K562 (cell line): ENCODE results near the gene KRTAP15-1. TPM values are rescaled to one million over a fixed set of nuclear protein-coding genes. Genes with fewer than 3 reads are reported as not detected.

Experiments
- ATAC-seq: fragments of 200-7000 bp; cut with Tn5 transposase; 3 replicates; pipeline ENCODE4 v1.9.1; 2020; ENCODE audit warnings: moderate library complexity
- BruUV-seq: library from RNA; stranded (reverse); fragments of 400-500 nt; replicated peaks from 2 replicates; lab custom pipeline; 2021; lab: Mats Ljungman, UMichigan
- CTCF ChIA-PET: fragments of 300-600 bp; formaldehyde crosslinking; extraction: SDS; loops from one replicate; lab custom pipeline; 2021; ENCODE audit warnings: low intra/inter-chr PET ratio; lab: Yijun Ruan, JAX
- POLR2A ChIA-PET: fragments of 300-600, 350-650 bp; sonication (Branson Sonifier 250); formaldehyde crosslinking; extraction: SDS; loops from one replicate; lab custom pipeline; 2021; ENCODE audit warnings: antibody characterized with exemption, inconsistent platforms; lab: Yijun Ruan, JAX
- DNase-seq, 4 experiments: peaks; one replicate each; pipeline versions ENCODE4 v3.0.0 to v3.0.0-alpha.2; 2011 to 2018; ENCODE audit warnings: low spot score in 3 of 4, mixed read lengths in 3 of 4; ENCODE audit errors: extremely low read depth in 1 of 4
- FAIRE-seq: peaks from 2 replicates; lab custom pipeline; 2011; peaks lifted over from hg19 to GRCh38; lab: Jason Lieb, UNC
- H2AFZ ChIP-seq: 2 replicates; pipeline ENCODE4 v1.6.0; 2011; ENCODE audit warnings: low read depth, low read length, control low read depth, inconsistent platforms
- H3K27ac ChIP-seq: fragments of 200-600 bp; 3 replicates; pipeline ENCODE4 v1.8.0; 2011; ENCODE audit warnings: low read depth, mild to moderate bottlenecking, control low read depth, inconsistent platforms, low read length, moderate library complexity, mixed read lengths; ENCODE audit errors: extremely low read depth
- H3K27me3 ChIP-seq, 2 experiments: fragments of 300-600 bp in 1 of 2; 2 replicates in 1 of 2; 3 replicates in 1 of 2; pipeline versions ENCODE4 v1.6.0 to v1.8.0; 2011; ENCODE audit warnings: inconsistent platforms in 2 of 2, low read length in 2 of 2, mild to moderate bottlenecking in 1 of 2, mixed read lengths in 1 of 2, moderate library complexity in 1 of 2; ENCODE audit not compliant: control insufficient read depth in 2 of 2, insufficient read depth in 2 of 2
- H3K36me3 ChIP-seq: fragments of 300-600 bp; 3 replicates; pipeline ENCODE4 v1.8.0; 2011; ENCODE audit warnings: mild to moderate bottlenecking, low read length, inconsistent platforms; ENCODE audit not compliant: control insufficient read depth, insufficient read depth
- H3K4me1 ChIP-seq, 2 experiments: fragments of 200-600 bp in 1 of 2; replicated peaks in 1 of 2; 2 replicates in 1 of 2; 3 replicates in 1 of 2; pipeline versions ENCODE4 v1.5.1 to v1.8.0; 2011; ENCODE audit warnings: inconsistent platforms in 2 of 2, low read length in 2 of 2, mild to moderate bottlenecking in 1 of 2, mixed read lengths in 1 of 2, moderate library complexity in 1 of 2; ENCODE audit not compliant: control insufficient read depth in 2 of 2, insufficient read depth in 2 of 2
- H3K4me2 ChIP-seq: 2 replicates; pipeline ENCODE4 v1.6.1; 2011; ENCODE audit warnings: low read length, control low read depth, inconsistent platforms, mixed read lengths; ENCODE audit not compliant: insufficient read depth
- H3K4me3 ChIP-seq: fragments of 200-600 bp; sonication (generic), shearing (Covaris generic); 2 replicates; pipeline ENCODE4 v1.5.1; 2016; ENCODE audit warnings: control low read depth, inconsistent platforms
- H3K79me2 ChIP-seq: fragments of 200-600 bp; 3 replicates; pipeline ENCODE4 v1.8.0; 2011; ENCODE audit warnings: low read length, inconsistent platforms; ENCODE audit not compliant: control insufficient read depth, insufficient read depth
- H3K9ac ChIP-seq, 2 experiments: 2 replicates each; pipeline versions ENCODE4 v1.6.0 to v1.6.1; 2011; ENCODE audit warnings: low read depth in 2 of 2, low read length in 2 of 2, control low read depth in 1 of 2, inconsistent platforms in 1 of 2, mild to moderate bottlenecking in 1 of 2, mixed read lengths in 1 of 2; ENCODE audit not compliant: insufficient read depth in 1 of 2
- H3K9me1 ChIP-seq: one replicate; pipeline ENCODE4 v1.6.0; 2011; ENCODE audit warnings: inconsistent platforms, mild to moderate bottlenecking, low read length, moderate library complexity; ENCODE audit not compliant: control insufficient read depth, insufficient read depth
- H3K9me3 ChIP-seq: replicated peaks from 2 replicates; pipeline ENCODE4 v1.5.1; 2011; ENCODE audit warnings: low read depth, low read length, inconsistent platforms; ENCODE audit not compliant: control insufficient read depth, insufficient read depth
- H4K20me1 ChIP-seq: replicated peaks from 2 replicates; pipeline ENCODE4 v1.6.1; 2011; ENCODE audit warnings: low read length, inconsistent platforms, mixed read lengths; ENCODE audit not compliant: control insufficient read depth, insufficient read depth
- ASH1L ChIP-seq: fragments of 450-650 bp; IDR thresholded peaks from 2 replicates; pipeline ENCODE4 v1.6.1; 2018; ENCODE audit warnings: borderline replicate concordance, mild to moderate bottlenecking, low read depth; ENCODE audit not compliant: partially characterized antibody
- ATF2 ChIP-seq: sonication (generic); formaldehyde crosslinking; IDR thresholded peaks from 2 replicates; pipeline ENCODE4 v1.8.1; 2022; ENCODE audit warnings: missing genetic modification reagents
- C11orf30 ChIP-seq: fragments of 450-650 bp; IDR thresholded peaks from 2 replicates; pipeline ENCODE4 v1.6.1; 2016; ENCODE audit warnings: low read depth, mild to moderate bottlenecking
- CREB3L1 ChIP-seq: fragments of 450-650 bp; IDR thresholded peaks from 2 replicates; pipeline ENCODE4 v1.6.1; 2014; ENCODE audit warnings: low read depth, mild to moderate bottlenecking, moderate library complexity, borderline replicate concordance
- FOXK1 ChIP-seq: sonication (generic); formaldehyde crosslinking; IDR thresholded peaks from 2 replicates; pipeline ENCODE4 v1.8.0; 2022; ENCODE audit warnings: missing genetic modification reagents, mild to moderate bottlenecking, borderline replicate concordance
- MAFF ChIP-seq: IDR thresholded peaks from 2 replicates; pipeline ENCODE4 v1.6.1; 2012; ENCODE audit warnings: low read length, improper control_type of control experiment
- MAFG ChIP-seq: fragments of 450-650 bp; conservative IDR thresholded peaks from 2 replicates; pipeline ENCODE4 v1.6.1; 2016; ENCODE audit warnings: missing genetic modification characterization, missing compliant biosample characterization
- NCOA1 ChIP-seq: fragments of 450-650 bp; IDR thresholded peaks from 2 replicates; pipeline ENCODE4 v1.6.1; 2016; ENCODE audit warnings: low read depth
- NFXL1 ChIP-seq: fragments of 450-650 bp; formaldehyde crosslinking; IDR thresholded peaks from 2 replicates; pipeline ENCODE4 v1.4.0; 2021; ENCODE audit warnings: mild to moderate bottlenecking
- SMAD2 ChIP-seq: fragments of 150-350 bp; IDR thresholded peaks from 2 replicates; pipeline ENCODE4 v1.6.1; 2014; ENCODE audit warnings: low read depth, mild to moderate bottlenecking, low read length
- SMARCA4 ChIP-seq: fragments of 450-650 bp; IDR thresholded peaks from 2 replicates; pipeline ENCODE4 v1.6.1; 2016
- SUPT5H ChIP-seq: fragments of 450-650 bp; IDR thresholded peaks from 2 replicates; pipeline ENCODE4 v1.6.1; 2016
- TRIM28 ChIP-seq: fragments of 450-650 bp; IDR thresholded peaks from 2 replicates; pipeline ENCODE4 v1.6.1; 2017
- ZNF316 ChIP-seq: fragments of 450-650 bp; IDR thresholded peaks from 2 replicates; pipeline ENCODE4 v1.6.1; 2016
- ZNF395 ChIP-seq: fragments of 200-800 bp; sonication (Bioruptor generic); IDR thresholded peaks from 2 replicates; pipeline ENCODE4 v1.6.1; 2017; ENCODE audit warnings: missing genetic modification characterization, missing compliant biosample characterization
- WGBS: fragments of 100-300 bp; shearing (Covaris generic); methylation state at CpG from one replicate; pipeline ENCODE4 v1.1.6; 2016; ENCODE audit warnings: low coverage, mixed read lengths; ENCODE audit not compliant: insufficient coverage; ENCODE audit errors: missing lambda C conversion rate; 5-methylcytosine and 5-hydroxymethylcytosine counted together
- in situ Hi-C: fragments of 300-500 bp; cut with MboI; formaldehyde crosslinking; loops from 4 replicates; pipeline ENCODE4 v1.15.0; 2018; ENCODE audit warnings: inconsistent platforms, mixed read lengths
- intact Hi-C: fragments of 100-400 bp; cut with micrococcal nuclease; formaldehyde crosslinking; loops from 2 replicates; pipeline ENCODE4 v1.14.2; 2022
- polyA plus RNA-seq, 8 experiments: library from polyadenylated mRNA; depleted of rRNA in 4 of 8; stranded (reverse) in 5 of 8; unstranded in 3 of 8; fragments of >200 nt; fragmentation: Nextera tagmentation in 2 of 8; fragmentation: Illumina TruSeq in 1 of 8; extraction: Ambion mirVana in 2 of 8; extraction: Trizol in 1 of 8; gene quantifications; 2 replicates each; pipeline versions ENCODE4 v1.2.1 to v1.2.3, GENCODE V29; 2011 to 2014; ENCODE audit warnings: inconsistent platforms in 1 of 8, missing spikeins in 1 of 8
- total RNA-seq, 7 experiments: library from RNA; depleted of rRNA in 6 of 7; stranded (reverse); fragments of >200 nt in 6 of 7; fragmentation: Illumina TruSeq in 2 of 7; extraction: Trizol in 2 of 7; gene quantifications; 2 replicates each; pipeline versions ENCODE4 v1.2.1 to v1.2.3, GENCODE V29; 2011 to 2021; ENCODE audit warnings: low replicate concordance in 1 of 7

KRTAP15-1 gene
- total and polyA plus RNA-seq, 9 of the 15 experiments (the other 6 are each of a cell fraction or from before 2014, with no cell fraction given): not detected

- TF ChIP-seq CREB3L1 (no peak), ASH1L (no peak), SMARCA4 (no peak), SUPT5H (no peak), NFXL1 (CRISPR knock-in tag) (no peak), TRIM28 (no peak), ATF2 (no peak), NCOA1 (no peak), SMAD2 (no peak)
- TF ChIP-seq, all 486 proteins: peak for 0
Observed at GRCh38 chr21:30447056-30447455, 7.0 kb downstream of the KRTAP15-1 start (continued).

GRCh38 chr21:30448514-30448913, 8.4 kb downstream of the KRTAP15-1 start:
- no peak overlapping the region for H3K4me3 ChIP-seq
- ATAC-seq (no peak), DNase-seq (no peak), FAIRE-seq (no peak)
- H3K79me2 ChIP-seq: no peaks in the 10 kb centered on the region
- ChIA-PET CTCF (no interaction called here), POLR2A (no interaction called here)
- in situ Hi-C loops: no loop called here
- H3K27ac ChIP-seq: no peak overlapping the region
- no peak overlapping the region for H2AFZ ChIP-seq
- no peaks in the 10 kb centered on the region for H3K27me3 ChIP-seq
- no peaks in the 10 kb centered on the region for H3K9me1 ChIP-seq
- BruUV-seq: no TSS peak
- intact Hi-C loops: no loop called here
- H3K36me3 ChIP-seq: no peaks in the 10 kb centered on the region
- H3K4me1 ChIP-seq: no peaks in the 10 kb centered on the region
- H3K9me3 ChIP-seq: no peaks in the 10 kb centered on the region
- no peak overlapping the region for H3K4me2 ChIP-seq
- WGBS: 0% methylated on average over 3 of the region's 3 CpGs
- H4K20me1 ChIP-seq: no peaks in the 10 kb centered on the region
- peak; percentile 22; the same call in 1 of the 2 replicates for TF ChIP-seq C11orf30
- no peak for TF ChIP-seq FOXK1 (CRISPR knock-in tag)
- TF ChIP-seq MAFF: 0 out of 2 replicates have a peak, but pooled peaks have one; percentile 15
- TF ChIP-seq MAFG: peak; percentile 34; the same call in 1 of the 2 replicates
- TF ChIP-seq ZNF395 (CRISPR knock-in tag): no peak
- TF ChIP-seq ZNF316: peak; percentile 29; the same call in 1 of the 2 replicates
- TF ChIP-seq, all 486 proteins: peak for 4
- H3K9ac ChIP-seq: no peak overlapping the region
